Dendritic cell treated with granulocyte-macrophage colony-stimulating factor and Interleukin-4, amounts not matched to agents 40 ng/mL and 50 ng/mL, for 4 days (primary cell): ENCODE results near the gene PCLO.

Source experiments
- H3K27ac Mint-ChIP-seq: one replicate; pipeline ENCODE4 v1.8.0; 2022; ENCODE audit warnings: mild to moderate bottlenecking, mixed read lengths
- H3K27me3 Mint-ChIP-seq: one replicate; pipeline ENCODE4 v1.8.0; 2022; ENCODE audit warnings: mild to moderate bottlenecking, mixed read lengths
- H3K36me3 Mint-ChIP-seq: one replicate; pipeline ENCODE4 v1.8.0; 2022; ENCODE audit warnings: low read depth, mixed read lengths
- H3K4me1 Mint-ChIP-seq: one replicate; pipeline ENCODE4 v1.8.0; 2022; ENCODE audit warnings: low read depth, mixed read lengths
- H3K4me3 Mint-ChIP-seq: one replicate; pipeline ENCODE4 v1.8.0; 2022; ENCODE audit warnings: mild to moderate bottlenecking, moderate library complexity, mixed read lengths
- H3K9me3 Mint-ChIP-seq: one replicate; pipeline ENCODE4 v1.8.0; 2022; ENCODE audit warnings: mixed read lengths
- intact Hi-C: fragments of 100-400 bp; cut with micrococcal nuclease; formaldehyde crosslinking; loops from one replicate; pipeline ENCODE4 v1.15.0; 2022

PCLO gene

DNA sequence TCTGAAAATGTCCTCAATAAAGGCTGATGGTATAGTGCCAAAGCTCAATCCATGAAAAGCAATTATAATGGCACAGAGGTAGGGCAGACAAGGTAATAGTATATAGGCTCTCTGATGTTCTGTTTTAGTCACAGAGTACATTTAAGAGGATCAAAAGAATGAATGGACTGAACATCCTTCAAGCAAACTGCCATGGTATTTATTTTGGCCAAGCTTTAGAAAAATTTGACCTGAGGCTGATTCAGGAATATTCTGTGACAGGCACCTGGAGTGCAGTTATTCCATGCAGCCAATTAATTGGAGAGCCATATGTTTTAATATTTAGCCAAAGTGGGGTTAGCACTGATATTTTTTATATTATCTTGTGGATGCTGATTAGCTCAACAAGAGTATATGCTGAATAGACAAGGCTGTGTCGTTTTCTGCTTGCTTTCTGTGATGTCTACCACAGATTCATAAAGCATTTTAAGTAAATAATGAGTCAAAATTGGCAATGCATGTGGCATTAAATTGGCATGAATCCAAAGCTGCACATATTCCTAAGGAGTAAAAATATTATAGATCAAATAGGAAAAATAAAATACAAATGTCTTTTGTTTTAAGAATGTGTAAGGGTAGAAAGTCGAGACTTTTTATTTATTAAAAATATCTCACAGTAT, 177.4 kb downstream of the PCLO start:
- H3K4me1 Mint-ChIP-seq = no peaks in the 10 kb centered on the region
- H3K4me3 Mint-ChIP-seq = no peak overlapping the region
- H3K9me3 Mint-ChIP-seq = no peaks in the 10 kb centered on the region
- no peaks in the 10 kb centered on the region for H3K27me3 Mint-ChIP-seq
- H3K27ac Mint-ChIP-seq = no peak overlapping the region
- no peaks in the 10 kb centered on the region for H3K36me3 Mint-ChIP-seq
- intact Hi-C loops = no loop called here

DNA sequence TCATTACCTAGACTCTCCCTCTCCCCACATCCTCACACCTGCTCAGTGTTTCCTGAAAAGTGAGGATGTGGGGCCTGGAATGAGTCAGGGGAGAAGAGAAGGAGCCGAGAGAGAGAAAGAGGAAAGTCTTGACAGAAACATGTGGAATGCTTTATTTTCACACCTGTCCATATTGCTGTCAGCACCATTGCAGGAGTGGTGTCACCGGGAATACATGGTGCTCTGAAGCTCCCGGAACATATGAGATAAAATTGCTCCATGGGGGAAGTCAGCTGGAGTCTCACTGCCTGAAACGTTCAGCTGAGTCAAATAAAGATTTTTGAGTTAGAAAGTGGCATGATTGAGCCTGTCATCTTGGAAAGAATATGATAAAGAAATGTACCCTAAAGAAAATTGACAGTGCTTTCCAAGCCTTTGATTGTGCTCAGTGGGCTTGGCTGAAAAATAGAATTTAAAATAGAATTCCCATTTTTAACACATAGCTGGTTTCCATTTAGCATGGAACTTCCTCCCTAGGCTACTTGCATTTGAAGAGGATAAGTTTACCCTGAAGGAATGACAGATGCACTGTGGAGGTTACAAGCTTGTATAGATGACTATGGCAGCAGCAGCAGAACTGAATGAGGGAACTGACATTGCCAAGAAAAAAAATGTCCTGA, 182.4 kb downstream of the PCLO start:
- intact Hi-C loops = no loop called here
- Mint-ChIP-seq H3K36me3 (no peaks in the 10 kb centered on the region), H3K27me3 (no peaks in the 10 kb centered on the region), H3K4me1 (no peaks in the 10 kb centered on the region), H3K4me3 (no peak overlapping the region), H3K27ac (no peak overlapping the region), H3K9me3 (no peaks in the 10 kb centered on the region)

DNA sequence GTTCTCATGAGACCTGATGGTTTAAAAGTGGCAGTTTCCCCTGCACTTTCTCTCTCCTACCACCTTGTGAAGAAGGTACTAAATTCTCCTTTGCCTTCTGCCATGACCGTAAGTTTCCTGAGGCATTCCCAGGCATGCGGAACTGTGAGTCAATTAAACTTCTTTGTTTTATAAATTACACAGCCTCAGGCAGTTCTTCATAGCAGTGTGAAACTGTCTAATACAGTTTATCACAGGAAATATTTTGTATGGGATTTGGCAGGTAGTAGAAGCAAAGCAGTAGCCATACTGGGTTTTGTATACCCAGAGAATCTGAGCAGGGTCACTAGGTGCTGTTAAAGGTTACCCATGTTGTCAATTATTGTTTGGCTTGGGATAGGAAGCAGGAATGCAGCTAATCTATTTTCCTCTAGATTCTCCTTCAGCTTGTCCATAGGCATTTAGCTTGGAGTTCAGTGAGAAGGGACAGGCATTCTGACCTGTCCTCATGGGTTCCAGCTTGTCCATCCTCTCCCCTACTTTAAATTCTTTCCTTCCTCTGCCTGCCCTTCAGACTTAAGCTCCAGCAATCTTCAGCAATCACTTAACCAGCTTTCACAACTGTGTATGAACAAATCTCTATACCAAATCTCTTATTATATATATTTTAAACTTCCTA, 186.7 kb downstream of the PCLO start:
- intact Hi-C loops = no loop called here
- no peaks in the 10 kb centered on the region for H3K36me3 Mint-ChIP-seq
- H3K27ac Mint-ChIP-seq = no peak overlapping the region
- H3K9me3 Mint-ChIP-seq = no peaks in the 10 kb centered on the region
- H3K4me3 Mint-ChIP-seq = no peak overlapping the region
- H3K4me1 Mint-ChIP-seq = no peaks in the 10 kb centered on the region
- no peaks in the 10 kb centered on the region for H3K27me3 Mint-ChIP-seq

- Mint-ChIP-seq H3K27me3 (no peaks in the 10 kb centered on the region), H3K9me3 (no peaks in the 10 kb centered on the region), H3K27ac (no peak overlapping the region), H3K4me1 (no peaks in the 10 kb centered on the region), H3K36me3 (no peaks in the 10 kb centered on the region), H3K4me3 (no peak overlapping the region)
- intact Hi-C loops = no loop called here
Measured at GRCh38 chr7:82972135-82972534, 190.5 kb downstream of the PCLO start.

DNA sequence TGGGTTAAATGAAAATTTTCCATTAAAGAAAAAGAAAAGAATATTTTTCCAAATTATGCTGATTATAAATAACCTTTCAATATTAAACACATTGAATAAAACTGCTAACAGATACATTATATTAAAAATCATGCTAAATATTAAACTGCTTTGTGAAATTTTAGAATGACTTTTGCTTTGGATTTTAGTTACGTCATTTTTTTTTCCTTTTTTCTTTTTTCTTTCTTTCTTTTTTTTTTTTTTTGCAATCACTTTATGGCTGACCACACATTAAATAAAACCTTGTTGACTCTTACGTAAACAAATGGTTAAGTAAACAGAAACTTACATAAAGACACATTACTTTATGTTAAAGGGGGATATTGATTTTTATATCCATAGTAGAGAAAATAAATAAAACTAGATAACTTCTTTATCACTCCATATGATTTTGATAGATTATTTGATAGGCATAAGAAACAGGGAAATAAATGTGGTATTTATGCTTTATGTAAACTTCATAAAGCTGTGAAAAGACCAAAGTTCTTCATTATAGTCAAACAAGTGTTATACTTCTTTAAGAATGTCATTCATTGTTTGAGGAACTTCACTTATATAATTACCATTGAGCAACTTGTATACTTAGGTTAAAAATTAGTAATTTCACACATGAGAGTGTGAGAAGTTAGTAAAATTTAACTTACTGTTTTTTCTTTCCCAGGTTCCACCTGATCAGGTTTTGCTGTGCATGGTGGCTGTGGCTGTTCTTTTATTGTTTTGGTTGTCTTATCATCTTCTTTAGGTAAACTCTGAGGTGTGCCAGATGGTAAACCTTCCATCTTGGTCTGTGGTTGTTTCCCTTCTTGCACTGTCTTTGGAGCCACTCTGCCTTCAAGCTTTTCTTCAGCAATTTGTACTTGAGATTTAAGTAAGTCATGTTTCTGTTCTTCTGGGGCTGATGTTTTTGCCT, 197.3 kb downstream of the PCLO start:
- Mint-ChIP-seq H3K27ac (no peak overlapping the region), H3K9me3 (no peaks in the 10 kb centered on the region), H3K4me1 (no peaks in the 10 kb centered on the region), H3K4me3 (no peak overlapping the region), H3K36me3 (no peaks in the 10 kb centered on the region), H3K27me3 (no peaks in the 10 kb centered on the region)
- intact Hi-C loops = no loop called here

GRCh38 chr7:82964150-82964882, 198.4 kb downstream of the PCLO start:
- H3K4me1 Mint-ChIP-seq = no peaks in the 10 kb centered on the region
- H3K9me3 Mint-ChIP-seq = peaks cover 7% of the 10 kb centered on the region
- no peaks in the 10 kb centered on the region for H3K36me3 Mint-ChIP-seq
- intact Hi-C loops = no loop called here
- H3K4me3 Mint-ChIP-seq = no peak overlapping the region
- H3K27ac Mint-ChIP-seq = no peak overlapping the region
- H3K27me3 Mint-ChIP-seq = no peaks in the 10 kb centered on the region

- Mint-ChIP-seq H3K9me3 (peaks cover 18% of the 10 kb centered on the region), H3K36me3 (no peaks in the 10 kb centered on the region), H3K4me3 (no peak overlapping the region), H3K27ac (no peak overlapping the region), H3K4me1 (no peaks in the 10 kb centered on the region), H3K27me3 (no peaks in the 10 kb centered on the region)
- intact Hi-C loops = no loop called here
Measured at GRCh38 chr7:82961240-82961639, 201.4 kb downstream of the PCLO start.

- no peaks in the 10 kb centered on the region for H3K36me3 Mint-ChIP-seq
- intact Hi-C loops = no loop called here
- peaks cover 18% of the 10 kb centered on the region for H3K9me3 Mint-ChIP-seq
- H3K4me1 Mint-ChIP-seq = no peaks in the 10 kb centered on the region
- no peaks in the 10 kb centered on the region for H3K27me3 Mint-ChIP-seq
- H3K4me3 Mint-ChIP-seq = no peak overlapping the region
- H3K27ac Mint-ChIP-seq = no peak overlapping the region
Measured at GRCh38 chr7:82959528-82959927, 203.2 kb downstream of the PCLO start.

GRCh38 chr7:82957521-82957920, 205.2 kb downstream of the PCLO start:
- H3K36me3 Mint-ChIP-seq = no peaks in the 10 kb centered on the region
- no peak overlapping the region for H3K4me3 Mint-ChIP-seq
- no peaks in the 10 kb centered on the region for H3K4me1 Mint-ChIP-seq
- intact Hi-C loops = no loop called here
- H3K27me3 Mint-ChIP-seq = no peaks in the 10 kb centered on the region
- peaks cover 27% of the 10 kb centered on the region for H3K9me3 Mint-ChIP-seq
- no peak overlapping the region for H3K27ac Mint-ChIP-seq

DNA sequence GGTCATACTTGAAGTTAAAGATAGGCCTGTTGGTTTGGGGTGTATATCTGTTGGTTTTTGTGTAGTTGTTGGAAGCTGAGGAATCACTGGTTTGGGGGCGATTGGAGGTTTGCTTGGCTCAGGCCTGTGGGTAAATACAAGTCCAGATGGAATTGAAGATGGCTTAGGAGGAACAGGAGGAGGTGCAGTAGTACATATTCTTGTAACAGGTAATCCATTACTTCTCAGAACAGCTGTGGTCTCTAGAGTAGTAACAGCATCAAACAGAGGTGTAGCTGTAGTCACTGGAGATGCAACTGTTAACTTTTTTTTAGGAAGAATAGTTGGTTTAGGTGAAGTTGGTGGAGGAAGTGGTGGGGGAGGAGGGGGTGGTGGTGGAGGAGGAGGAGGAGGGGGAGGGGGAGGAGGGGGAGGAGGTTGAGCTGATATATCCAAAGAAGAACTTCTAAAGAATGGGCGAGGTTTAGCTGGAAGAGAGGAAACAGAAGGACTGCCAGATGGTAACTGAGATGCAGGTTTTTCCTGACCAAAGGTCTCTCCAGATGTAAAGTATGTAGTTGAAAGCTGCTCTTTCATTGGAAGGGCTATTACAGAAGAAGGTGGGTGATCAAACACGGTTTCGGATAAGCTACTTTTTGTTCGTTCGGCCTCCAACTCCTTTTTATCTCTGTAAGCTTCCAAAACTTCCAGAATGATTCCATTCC, 209.2 kb downstream of the PCLO start:
- no peak overlapping the region for H3K4me3 Mint-ChIP-seq
- intact Hi-C loops = no loop called here
- H3K36me3 Mint-ChIP-seq = no peaks in the 10 kb centered on the region
- peaks cover 48% of the 10 kb centered on the region for H3K9me3 Mint-ChIP-seq
- H3K4me1 Mint-ChIP-seq = no peaks in the 10 kb centered on the region
- no peaks in the 10 kb centered on the region for H3K27me3 Mint-ChIP-seq
- H3K27ac Mint-ChIP-seq = no peak overlapping the region

DNA sequence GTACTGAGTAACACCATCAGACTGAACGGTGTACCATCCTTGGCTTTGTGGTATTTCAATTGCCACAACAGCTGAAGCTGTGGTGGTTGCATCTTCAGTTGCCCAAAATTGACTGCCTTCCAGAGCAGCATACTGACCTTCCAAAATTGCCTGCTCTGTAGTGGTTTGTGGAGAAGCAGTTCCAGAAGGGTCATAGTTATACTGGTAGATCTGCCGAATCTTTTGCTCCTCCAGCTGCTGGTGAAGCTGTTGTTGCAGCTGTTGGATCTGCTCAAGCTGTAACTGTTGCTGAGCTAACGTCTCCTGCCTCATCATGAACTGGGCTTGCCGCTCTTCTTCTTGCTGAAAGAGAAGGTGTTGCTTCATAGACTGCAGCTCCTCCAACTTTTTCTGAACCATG, 212.2 kb downstream of the PCLO start:
- Mint-ChIP-seq H3K4me1 (no peaks in the 10 kb centered on the region), H3K4me3 (no peak overlapping the region), H3K27me3 (no peaks in the 10 kb centered on the region), H3K27ac (no peak overlapping the region), H3K9me3 (peaks cover 40% of the 10 kb centered on the region), H3K36me3 (no peaks in the 10 kb centered on the region)
- intact Hi-C loops = no loop called here

- intact Hi-C loops = no loop called here
- Mint-ChIP-seq H3K4me3 (no peak overlapping the region), H3K27me3 (no peaks in the 10 kb centered on the region), H3K27ac (no peak overlapping the region), H3K4me1 (no peaks in the 10 kb centered on the region), H3K36me3 (no peaks in the 10 kb centered on the region), H3K9me3 (peaks cover 23% of the 10 kb centered on the region)
Measured at GRCh38 chr7:82945480-82945879, 217.2 kb downstream of the PCLO start.

DNA sequence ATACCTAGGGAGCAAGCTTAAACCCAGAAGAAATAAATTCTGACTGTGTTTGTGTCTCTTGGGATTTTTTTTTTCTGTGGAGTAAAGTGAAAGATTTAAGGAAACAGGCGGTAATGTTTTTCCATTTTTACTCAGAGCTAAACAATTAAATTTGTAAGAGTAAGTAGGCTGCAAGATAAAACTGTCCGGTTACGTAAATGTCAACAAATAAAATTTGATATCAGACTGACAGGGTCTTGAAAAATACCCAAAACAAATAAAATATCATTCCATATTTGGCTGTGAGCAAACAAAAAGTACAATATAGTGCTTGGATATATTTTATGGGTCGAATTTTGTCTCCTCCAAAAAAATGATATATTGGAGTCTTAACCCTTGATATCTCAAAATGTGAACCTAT, 217.6 kb downstream of the PCLO start:
- intact Hi-C loops = no loop called here
- H3K9me3 Mint-ChIP-seq = peaks cover 19% of the 10 kb centered on the region
- no peaks in the 10 kb centered on the region for H3K36me3 Mint-ChIP-seq
- no peak overlapping the region for H3K27ac Mint-ChIP-seq
- no peaks in the 10 kb centered on the region for H3K27me3 Mint-ChIP-seq
- no peak overlapping the region for H3K4me3 Mint-ChIP-seq
- no peaks in the 10 kb centered on the region for H3K4me1 Mint-ChIP-seq
